ENCODE data around the gene PDE4D. TPM values are rescaled to one million over a fixed set of nuclear protein-coding genes. Genes with fewer than 3 reads are reported as not detected.
A peak's percentile ranks its signal among the peaks of the same experiment; 100 is the strongest.

PDE4D gene
- total RNA-seq, 1 experiment from 2014 or later, result 6.5 TPM

DNA sequence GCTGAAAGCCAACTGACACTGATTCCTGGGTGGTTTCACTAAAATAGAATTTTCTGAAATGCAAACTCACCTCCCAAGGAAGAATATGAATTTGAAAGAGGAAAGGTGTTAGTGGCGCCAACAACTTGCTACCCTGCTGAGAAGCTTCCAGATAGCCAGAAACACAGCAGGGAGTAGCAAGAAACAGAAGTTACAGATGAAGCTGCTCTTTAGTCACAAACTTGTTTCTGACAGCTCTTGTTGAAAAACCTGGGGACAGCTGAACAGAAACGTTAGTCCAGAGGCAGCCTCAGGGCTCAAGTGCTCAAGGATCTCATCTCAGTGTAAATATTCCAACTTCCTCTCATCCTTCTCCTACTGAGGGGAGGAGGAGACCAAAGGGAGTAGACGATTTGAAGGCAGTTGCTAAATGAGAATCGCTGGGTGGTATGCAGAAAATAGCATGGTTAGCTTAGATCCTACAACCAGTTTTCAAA is 184.1 kb downstream of the PDE4D start:
- ChIA-PET POLR2A (ENCODE audit: low non-redundant PET) (no interaction called here), CTCF (no interaction called here)
- H3K4me3 ChIP-seq (ENCODE audit: low read depth, low read length, poor library complexity, severe bottlenecking), result no peak overlapping the region
- no peaks in the 10 kb centered on the region for H3K36me3 ChIP-seq (ENCODE audit: insufficient read depth, low read length, poor library complexity, severe bottlenecking)
- peaks cover 7% of the 10 kb centered on the region for H3K4me1 ChIP-seq (ENCODE audit: insufficient read depth, low read length, poor library complexity, severe bottlenecking)
- DNase-seq (ENCODE audit: low spot score), result peak; percentile 69
- no peak overlapping the region for H3K27ac ChIP-seq (ENCODE audit: low read depth, low read length, poor library complexity, severe bottlenecking)
- H3K9me3 ChIP-seq (ENCODE audit: low read depth, low read length, poor library complexity, severe bottlenecking), result no peaks in the 10 kb centered on the region
- intact Hi-C loops (cut with micrococcal nuclease; ENCODE audit: unreplicated experiment), result no loop called here
- TF ChIP-seq EZH2 (IDR thresholded peaks at IDR 0.05; ENCODE audit: borderline replicate concordance, low read depth, low read length, poor library complexity, severe bottlenecking), result no peak
- TF ChIP-seq, protein P1, sequence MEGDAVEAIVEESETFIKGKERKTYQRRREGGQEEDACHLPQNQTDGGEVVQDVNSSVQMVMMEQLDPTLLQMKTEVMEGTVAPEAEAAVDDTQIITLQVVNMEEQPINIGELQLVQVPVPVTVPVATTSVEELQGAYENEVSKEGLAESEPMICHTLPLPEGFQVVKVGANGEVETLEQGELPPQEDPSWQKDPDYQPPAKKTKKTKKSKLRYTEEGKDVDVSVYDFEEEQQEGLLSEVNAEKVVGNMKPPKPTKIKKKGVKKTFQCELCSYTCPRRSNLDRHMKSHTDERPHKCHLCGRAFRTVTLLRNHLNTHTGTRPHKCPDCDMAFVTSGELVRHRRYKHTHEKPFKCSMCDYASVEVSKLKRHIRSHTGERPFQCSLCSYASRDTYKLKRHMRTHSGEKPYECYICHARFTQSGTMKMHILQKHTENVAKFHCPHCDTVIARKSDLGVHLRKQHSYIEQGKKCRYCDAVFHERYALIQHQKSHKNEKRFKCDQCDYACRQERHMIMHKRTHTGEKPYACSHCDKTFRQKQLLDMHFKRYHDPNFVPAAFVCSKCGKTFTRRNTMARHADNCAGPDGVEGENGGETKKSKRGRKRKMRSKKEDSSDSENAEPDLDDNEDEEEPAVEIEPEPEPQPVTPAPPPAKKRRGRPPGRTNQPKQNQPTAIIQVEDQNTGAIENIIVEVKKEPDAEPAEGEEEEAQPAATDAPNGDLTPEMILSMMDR (conservative IDR thresholded peaks at IDR 0.05; ENCODE audit: low read depth, low read length), result no peak
- no peaks in the 10 kb centered on the region for H3K27me3 ChIP-seq (replicated peaks; ENCODE audit: insufficient read depth, low read depth, low read length, poor library complexity)
- BruUV-seq (replicated peaks), result no TSS peak

DNA sequence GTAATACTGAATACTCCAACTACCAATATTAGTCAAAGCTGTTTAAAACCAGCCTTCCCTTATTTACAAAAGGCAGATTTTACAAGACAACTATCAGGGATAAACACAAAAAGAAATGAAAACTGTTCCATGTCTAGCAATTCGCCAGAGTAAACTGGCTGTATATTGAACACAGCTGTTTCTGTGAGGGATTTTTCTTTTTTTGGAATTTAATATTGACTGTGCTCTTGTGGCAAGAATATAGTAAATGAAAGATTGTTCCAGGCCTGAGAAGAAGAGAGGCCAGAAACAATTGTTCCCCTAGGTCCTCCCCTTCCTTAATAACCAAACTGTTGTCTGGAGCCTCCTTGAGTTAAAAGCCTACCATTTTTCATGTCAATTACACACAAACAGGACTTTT is 188.6 kb downstream of the PDE4D start:
- no TSS peak for BruUV-seq (replicated peaks)
- Histone ChIP-seq H3K9me3 (ENCODE audit: low read depth, low read length, poor library complexity, severe bottlenecking) (no peaks in the 10 kb centered on the region), H3K27ac (ENCODE audit: low read depth, low read length, poor library complexity, severe bottlenecking) (no peak overlapping the region), H3K36me3 (ENCODE audit: insufficient read depth, low read length, poor library complexity, severe bottlenecking) (no peaks in the 10 kb centered on the region), H3K4me1 (ENCODE audit: insufficient read depth, low read length, poor library complexity, severe bottlenecking) (peaks cover under 1% of the 10 kb centered on the region), H3K27me3 (replicated peaks; ENCODE audit: insufficient read depth, low read depth, low read length, poor library complexity) (no peaks in the 10 kb centered on the region), H3K4me3 (ENCODE audit: low read depth, low read length, poor library complexity, severe bottlenecking) (no peak overlapping the region)
- CTCF ChIA-PET, result no interaction called here
- no peak for DNase-seq (ENCODE audit: low spot score)
- TF ChIP-seq, protein P1 (conservative IDR thresholded peaks at IDR 0.05; ENCODE audit: low read depth, low read length), result no peak
- TF ChIP-seq EZH2 (IDR thresholded peaks at IDR 0.05; ENCODE audit: borderline replicate concordance, low read depth, low read length, poor library complexity, severe bottlenecking), result no peak
- intact Hi-C loops (cut with micrococcal nuclease; ENCODE audit: unreplicated experiment), result no loop called here
- POLR2A ChIA-PET (ENCODE audit: low non-redundant PET), result no interaction called here

DNA sequence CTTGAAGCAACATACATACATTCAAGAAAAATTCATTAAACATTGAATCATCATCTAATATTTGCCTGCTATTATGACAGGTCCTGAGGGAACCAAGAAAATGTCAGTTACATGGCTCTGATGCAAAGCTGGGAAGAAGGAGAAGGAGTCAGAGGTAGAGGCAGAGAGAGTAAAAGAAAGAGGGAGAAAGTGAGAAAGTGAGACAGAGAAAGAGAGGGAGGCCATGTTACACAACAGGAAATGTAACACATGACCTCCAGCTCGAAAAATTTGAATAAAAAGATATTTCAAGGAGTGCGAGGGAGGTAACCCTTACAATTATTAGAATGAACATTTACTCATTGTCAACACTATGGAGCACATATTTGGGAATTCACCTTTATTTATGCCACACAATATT is 189.7 kb downstream of the PDE4D start:
- Histone ChIP-seq H3K4me3 (ENCODE audit: low read depth, low read length, poor library complexity, severe bottlenecking) (no peak overlapping the region), H3K27ac (ENCODE audit: low read depth, low read length, poor library complexity, severe bottlenecking) (no peak overlapping the region), H3K36me3 (ENCODE audit: insufficient read depth, low read length, poor library complexity, severe bottlenecking) (no peaks in the 10 kb centered on the region), H3K9me3 (ENCODE audit: low read depth, low read length, poor library complexity, severe bottlenecking) (no peaks in the 10 kb centered on the region), H3K27me3 (replicated peaks; ENCODE audit: insufficient read depth, low read depth, low read length, poor library complexity) (no peaks in the 10 kb centered on the region), H3K4me1 (ENCODE audit: insufficient read depth, low read length, poor library complexity, severe bottlenecking) (no peaks in the 10 kb centered on the region)
- POLR2A ChIA-PET (ENCODE audit: low non-redundant PET), result no interaction called here
- no TSS peak for BruUV-seq (replicated peaks)
- CTCF ChIA-PET, result no interaction called here
- no peak for TF ChIP-seq EZH2 (IDR thresholded peaks at IDR 0.05; ENCODE audit: borderline replicate concordance, low read depth, low read length, poor library complexity, severe bottlenecking)
- TF ChIP-seq, protein P1 (conservative IDR thresholded peaks at IDR 0.05; ENCODE audit: low read depth, low read length), result no peak
- intact Hi-C loops (cut with micrococcal nuclease; ENCODE audit: unreplicated experiment), result no loop called here
- no peak for DNase-seq (ENCODE audit: low spot score)
